ENCODE measurements around the gene GRB2.

The GRB2 gene

GRCh38 chr17:75410141-75410540 lies 4.7 kb upstream of the GRB2 start:
- Histone ChIP-seq H3K4me1 (ENCODE audit: control insufficient read depth, insufficient read depth, low read length) (peaks cover 7% of the 10 kb centered on the region), H3K36me3 (ENCODE audit: control insufficient read depth, insufficient read depth, low read length) (no peaks in the 10 kb centered on the region), H3K9me3 (ENCODE audit: control insufficient read depth, insufficient read depth, low read length) (no peaks in the 10 kb centered on the region), H3K4me3 (ENCODE audit: low read depth, low read length) (no peak overlapping the region), H3K9ac (ENCODE audit: low read depth, low read length) (no peak overlapping the region), H3K27me3 (ENCODE audit: control insufficient read depth, insufficient read depth, low read length) (no peaks in the 10 kb centered on the region)

GRCh38 chr17:75407655-75408352 lies 2.3 kb upstream of the GRB2 start:
- Histone ChIP-seq H3K4me3 (ENCODE audit: low read depth, low read length) (no peak overlapping the region), H3K4me1 (ENCODE audit: control insufficient read depth, insufficient read depth, low read length) (peaks cover 7% of the 10 kb centered on the region), H3K9me3 (ENCODE audit: control insufficient read depth, insufficient read depth, low read length) (no peaks in the 10 kb centered on the region), H3K9ac (ENCODE audit: low read depth, low read length) (no peak overlapping the region), H3K27me3 (ENCODE audit: control insufficient read depth, insufficient read depth, low read length) (no peaks in the 10 kb centered on the region), H3K36me3 (ENCODE audit: control insufficient read depth, insufficient read depth, low read length) (no peaks in the 10 kb centered on the region)

GRCh38 chr17:75406222-75406615 lies 741 bp upstream of the GRB2 start:
- Histone ChIP-seq H3K36me3 (ENCODE audit: control insufficient read depth, insufficient read depth, low read length) (no peaks in the 10 kb centered on the region), H3K9me3 (ENCODE audit: control insufficient read depth, insufficient read depth, low read length) (no peaks in the 10 kb centered on the region), H3K27me3 (ENCODE audit: control insufficient read depth, insufficient read depth, low read length) (no peaks in the 10 kb centered on the region), H3K4me3 (ENCODE audit: low read depth, low read length) (peak overlapping the region; percentile 63), H3K4me1 (ENCODE audit: control insufficient read depth, insufficient read depth, low read length) (peaks cover 3% of the 10 kb centered on the region), H3K9ac (ENCODE audit: low read depth, low read length) (no peak overlapping the region)

- Histone ChIP-seq H3K4me1 (ENCODE audit: control insufficient read depth, insufficient read depth, low read length) (peaks cover 3% of the 10 kb centered on the region), H3K4me3 (ENCODE audit: low read depth, low read length) (peak overlapping the region; percentile 82), H3K9ac (ENCODE audit: low read depth, low read length) (peak overlapping the region; percentile 93), H3K9me3 (ENCODE audit: control insufficient read depth, insufficient read depth, low read length) (no peaks in the 10 kb centered on the region), H3K36me3 (ENCODE audit: control insufficient read depth, insufficient read depth, low read length) (no peaks in the 10 kb centered on the region), H3K27me3 (ENCODE audit: control insufficient read depth, insufficient read depth, low read length) (no peaks in the 10 kb centered on the region)
Measured at GRCh38 chr17:75404731-75405364, 630 bp downstream of the GRB2 start.

- Histone ChIP-seq H3K4me1 (ENCODE audit: control insufficient read depth, insufficient read depth, low read length) (peaks cover 3% of the 10 kb centered on the region), H3K36me3 (ENCODE audit: control insufficient read depth, insufficient read depth, low read length) (no peaks in the 10 kb centered on the region), H3K4me3 (ENCODE audit: low read depth, low read length) (peak overlapping the region; percentile 82), H3K9me3 (ENCODE audit: control insufficient read depth, insufficient read depth, low read length) (no peaks in the 10 kb centered on the region), H3K27me3 (ENCODE audit: control insufficient read depth, insufficient read depth, low read length) (no peaks in the 10 kb centered on the region), H3K9ac (ENCODE audit: low read depth, low read length) (peak overlapping the region; percentile 93)
Measured at GRCh38 chr17:75404223-75404730, 1.2 kb downstream of the GRB2 start.

- Histone ChIP-seq H3K9ac (ENCODE audit: low read depth, low read length) (no peak overlapping the region), H3K27me3 (ENCODE audit: control insufficient read depth, insufficient read depth, low read length) (no peaks in the 10 kb centered on the region), H3K9me3 (ENCODE audit: control insufficient read depth, insufficient read depth, low read length) (no peaks in the 10 kb centered on the region), H3K4me3 (ENCODE audit: low read depth, low read length) (no peak overlapping the region), H3K36me3 (ENCODE audit: control insufficient read depth, insufficient read depth, low read length) (no peaks in the 10 kb centered on the region), H3K4me1 (ENCODE audit: control insufficient read depth, insufficient read depth, low read length) (peaks cover 3% of the 10 kb centered on the region)
Measured at GRCh38 chr17:75403131-75403530, 2.3 kb downstream of the GRB2 start.

- no peaks in the 10 kb centered on the region for H3K9me3 ChIP-seq (ENCODE audit: control insufficient read depth, insufficient read depth, low read length)
- H3K4me3 ChIP-seq (ENCODE audit: low read depth, low read length): no peak overlapping the region
- H3K9ac ChIP-seq (ENCODE audit: low read depth, low read length): no peak overlapping the region
- peaks cover 3% of the 10 kb centered on the region for H3K4me1 ChIP-seq (ENCODE audit: control insufficient read depth, insufficient read depth, low read length)
- H3K27me3 ChIP-seq (ENCODE audit: control insufficient read depth, insufficient read depth, low read length): no peaks in the 10 kb centered on the region
- no peaks in the 10 kb centered on the region for H3K36me3 ChIP-seq (ENCODE audit: control insufficient read depth, insufficient read depth, low read length)
Measured at GRCh38 chr17:75402026-75402425, 3.5 kb downstream of the GRB2 start.

GRCh38 chr17:75400326-75400939 lies 5.0 kb downstream of the GRB2 start:
- Histone ChIP-seq H3K9me3 (ENCODE audit: control insufficient read depth, insufficient read depth, low read length) (no peaks in the 10 kb centered on the region), H3K27me3 (ENCODE audit: control insufficient read depth, insufficient read depth, low read length) (no peaks in the 10 kb centered on the region), H3K4me1 (ENCODE audit: control insufficient read depth, insufficient read depth, low read length) (no peaks in the 10 kb centered on the region), H3K4me3 (ENCODE audit: low read depth, low read length) (no peak overlapping the region), H3K9ac (ENCODE audit: low read depth, low read length) (no peak overlapping the region), H3K36me3 (ENCODE audit: control insufficient read depth, insufficient read depth, low read length) (no peaks in the 10 kb centered on the region)

- no peaks in the 10 kb centered on the region for H3K36me3 ChIP-seq (ENCODE audit: control insufficient read depth, insufficient read depth, low read length)
- no peaks in the 10 kb centered on the region for H3K4me1 ChIP-seq (ENCODE audit: control insufficient read depth, insufficient read depth, low read length)
- H3K9ac ChIP-seq (ENCODE audit: low read depth, low read length): no peak overlapping the region
- no peaks in the 10 kb centered on the region for H3K9me3 ChIP-seq (ENCODE audit: control insufficient read depth, insufficient read depth, low read length)
- no peak overlapping the region for H3K4me3 ChIP-seq (ENCODE audit: low read depth, low read length)
- H3K27me3 ChIP-seq (ENCODE audit: control insufficient read depth, insufficient read depth, low read length): no peaks in the 10 kb centered on the region
Measured at GRCh38 chr17:75398279-75398678, 7.2 kb downstream of the GRB2 start.

- Histone ChIP-seq H3K36me3 (ENCODE audit: control insufficient read depth, insufficient read depth, low read length) (no peaks in the 10 kb centered on the region), H3K9ac (ENCODE audit: low read depth, low read length) (no peak overlapping the region), H3K4me3 (ENCODE audit: low read depth, low read length) (no peak overlapping the region), H3K9me3 (ENCODE audit: control insufficient read depth, insufficient read depth, low read length) (no peaks in the 10 kb centered on the region), H3K27me3 (ENCODE audit: control insufficient read depth, insufficient read depth, low read length) (no peaks in the 10 kb centered on the region), H3K4me1 (ENCODE audit: control insufficient read depth, insufficient read depth, low read length) (peaks cover 9% of the 10 kb centered on the region)
Measured at GRCh38 chr17:75397217-75397616, 8.3 kb downstream of the GRB2 start.

GRCh38 chr17:75396796-75397195 lies 8.7 kb downstream of the GRB2 start:
- Histone ChIP-seq H3K9ac (ENCODE audit: low read depth, low read length) (no peak overlapping the region), H3K27me3 (ENCODE audit: control insufficient read depth, insufficient read depth, low read length) (no peaks in the 10 kb centered on the region), H3K4me3 (ENCODE audit: low read depth, low read length) (no peak overlapping the region), H3K4me1 (ENCODE audit: control insufficient read depth, insufficient read depth, low read length) (peaks cover 11% of the 10 kb centered on the region), H3K36me3 (ENCODE audit: control insufficient read depth, insufficient read depth, low read length) (no peaks in the 10 kb centered on the region), H3K9me3 (ENCODE audit: control insufficient read depth, insufficient read depth, low read length) (no peaks in the 10 kb centered on the region)

- Histone ChIP-seq H3K9ac (ENCODE audit: low read depth, low read length) (no peak overlapping the region), H3K36me3 (ENCODE audit: control insufficient read depth, insufficient read depth, low read length) (no peaks in the 10 kb centered on the region), H3K4me1 (ENCODE audit: control insufficient read depth, insufficient read depth, low read length) (peaks cover 11% of the 10 kb centered on the region), H3K9me3 (ENCODE audit: control insufficient read depth, insufficient read depth, low read length) (no peaks in the 10 kb centered on the region), H3K27me3 (ENCODE audit: control insufficient read depth, insufficient read depth, low read length) (no peaks in the 10 kb centered on the region), H3K4me3 (ENCODE audit: low read depth, low read length) (no peak overlapping the region)
Measured at GRCh38 chr17:75396025-75396424, 9.5 kb downstream of the GRB2 start.
